Neuronal stem cell (in vitro differentiated cells): ENCODE data around the gene SPHK2.
"Not testable (repeated sequence)": the region's sequence is repeated elsewhere in the genome, so short reads cannot be mapped to it uniquely, and the experiment has no call there.

Source experiments
- DNase-seq: peaks from one replicate; pipeline ENCODE4 v3.0.0-alpha.2; 2013; ENCODE audit warnings: low spot score
- H2AFZ ChIP-seq: one replicate; pipeline ENCODE4 v1.6.1; 2013; ENCODE audit warnings: mild to moderate bottlenecking, low read length, inconsistent platforms
- H2AK5ac ChIP-seq: 2 replicates; pipeline ENCODE4 v1.6.1; 2013; ENCODE audit warnings: low read depth, mild to moderate bottlenecking, inconsistent platforms, low read length, moderate library complexity, mixed read lengths
- H2BK120ac ChIP-seq: 2 replicates; pipeline ENCODE4 v1.6.1; 2013; ENCODE audit warnings: low read depth, mild to moderate bottlenecking, inconsistent platforms, low read length, moderate library complexity, mixed read lengths
- H2BK12ac ChIP-seq: one replicate; pipeline ENCODE4 v1.6.1; 2013; ENCODE audit warnings: low read length, inconsistent platforms
- H2BK15ac ChIP-seq: 2 replicates; pipeline ENCODE4 v1.6.1; 2013; ENCODE audit warnings: mild to moderate bottlenecking, low read length, inconsistent platforms, mixed read lengths
- H2BK5ac ChIP-seq: one replicate; pipeline ENCODE4 v1.6.1; 2013; ENCODE audit warnings: inconsistent platforms, mild to moderate bottlenecking, low read length, moderate library complexity
- H3K14ac ChIP-seq: one replicate; pipeline ENCODE4 v1.6.1; 2013; ENCODE audit warnings: low read length, inconsistent platforms
- H3K18ac ChIP-seq: 2 replicates; pipeline ENCODE4 v1.6.1; 2013; ENCODE audit warnings: low read length, inconsistent platforms
- H3K23ac ChIP-seq: 2 replicates; pipeline ENCODE4 v1.6.1; 2013; ENCODE audit warnings: low read depth, mild to moderate bottlenecking, mixed read lengths, low read length, inconsistent platforms; ENCODE audit not compliant: poor library complexity
- H3K27ac ChIP-seq: replicated peaks from 3 replicates; pipeline ENCODE4 v1.5.1; 2013; ENCODE audit warnings: low read length, inconsistent platforms
- H3K27me3 ChIP-seq, 3 experiments: 2 replicates each; pipeline ENCODE4 v1.6.1; 2013; ENCODE audit warnings: low read length in 3 of 3, mild to moderate bottlenecking in 2 of 3, inconsistent platforms in 1 of 3, low read depth in 1 of 3, mixed read lengths in 1 of 3, moderate library complexity in 1 of 3; ENCODE audit not compliant: control insufficient read depth in 3 of 3, insufficient read depth in 3 of 3
- H3K36me3 ChIP-seq, 2 donors: replicated peaks in 1 of 2; 2 replicates each; pipeline ENCODE4 v1.6.1; 2013; ENCODE audit warnings: low read length in 2 of 2; ENCODE audit not compliant: control insufficient read depth in 2 of 2, insufficient read depth in 2 of 2
- H3K4ac ChIP-seq: 2 replicates; pipeline ENCODE4 v1.6.1; 2013; ENCODE audit warnings: inconsistent platforms, mild to moderate bottlenecking, low read length, moderate library complexity
- H3K4me1 ChIP-seq, 2 donors: 1 replicate in 1 of 2; 2 replicates in 1 of 2; pipeline ENCODE4 v1.6.1; 2013; ENCODE audit warnings: low read length in 2 of 2, low read depth in 1 of 2; ENCODE audit not compliant: control insufficient read depth in 2 of 2, insufficient read depth in 1 of 2
- H3K4me2 ChIP-seq: one replicate; pipeline ENCODE4 v1.6.1; 2013; ENCODE audit warnings: mild to moderate bottlenecking, low read length, inconsistent platforms; ENCODE audit not compliant: insufficient read depth, poor library complexity, severe bottlenecking
- H3K4me3 ChIP-seq, 2 donors: 2 replicates each; pipeline ENCODE4 v1.5.1; 2013; ENCODE audit warnings: low read length in 2 of 2, mild to moderate bottlenecking in 2 of 2, inconsistent platforms in 1 of 2, moderate library complexity in 1 of 2
- H3K79me1 ChIP-seq: one replicate; pipeline ENCODE4 v1.6.1; 2013; ENCODE audit warnings: low read depth, mild to moderate bottlenecking, inconsistent platforms, low read length, moderate library complexity
- H3K9ac ChIP-seq: one replicate; pipeline ENCODE4 v1.6.1; 2013; ENCODE audit warnings: mild to moderate bottlenecking, low read depth, low read length, inconsistent platforms; ENCODE audit not compliant: poor library complexity
- H3K9me3 ChIP-seq, 2 donors: replicated peaks in 1 of 2; 2 replicates each; pipeline versions ENCODE3 to v1.6.1; 2013; ENCODE audit warnings: low read length in 2 of 2, mild to moderate bottlenecking in 2 of 2, inconsistent platforms in 1 of 2, low read depth in 1 of 2, mixed read lengths in 1 of 2, moderate library complexity in 1 of 2; ENCODE audit not compliant: control insufficient read depth in 2 of 2, insufficient read depth in 1 of 2
- H4K8ac ChIP-seq: one replicate; pipeline ENCODE4 v1.6.1; 2013; ENCODE audit warnings: low read depth, mild to moderate bottlenecking, inconsistent platforms, low read length, moderate library complexity
- H4K91ac ChIP-seq: one replicate; pipeline ENCODE4 v1.6.1; 2013; ENCODE audit warnings: low read length, low read depth, mild to moderate bottlenecking, inconsistent platforms; ENCODE audit not compliant: poor library complexity
- WGBS, 2 donors: extraction: QIAGEN DNeasy Blood & Tissue Kit; methylation state at CpG; one replicate each; pipeline ENCODE4 v1.1.7; 2013; ENCODE audit warnings: missing lambda C conversion rate in 2 of 2, mixed read lengths in 1 of 2; ENCODE audit not compliant: insufficient read length in 2 of 2, insufficient replicate concordance in 1 of 2; ENCODE audit errors: extremely low coverage in 2 of 2; 5-methylcytosine and 5-hydroxymethylcytosine counted together

Gene SPHK2

GRCh38 chr19:48680006-48680405 lies 60.7 kb downstream of the SPHK2 start:
- not testable (repeated sequence) for H2BK120ac ChIP-seq, H3K27ac ChIP-seq, H4K91ac ChIP-seq, H3K4me1 ChIP-seq, H3K4me3 ChIP-seq, H3K4me2 ChIP-seq, DNase-seq, H3K27me3 ChIP-seq, H3K9ac ChIP-seq, H4K8ac ChIP-seq, H3K79me1 ChIP-seq, H3K14ac ChIP-seq, H2AFZ ChIP-seq, H3K18ac ChIP-seq, H3K4ac ChIP-seq, H3K36me3 ChIP-seq, H2BK15ac ChIP-seq, H3K9me3 ChIP-seq
- peak overlapping the region; percentile 58 for H2BK12ac ChIP-seq
- H2BK5ac ChIP-seq = peak overlapping the region; percentile 39
- peak overlapping the region; percentile 46 for H2AK5ac ChIP-seq
- no CpG with 5 or more reads among the region's 19 CpGs for WGBS, 2 donors
- peak overlapping the region; percentile 31 for H3K23ac ChIP-seq
